Stimulated activated CD8-positive, alpha-beta memory T cell treated with anti-CD3 and anti-CD28 coated beads, Interleukin-4, amount 100 ng/mL, for 4 hours (primary cell): ENCODE results near the gene APOF.
"Not testable (repeated sequence)": the region's sequence is repeated elsewhere in the genome, so short reads cannot be mapped to it uniquely, and the experiment has no call there.

Experiments used
- DNase-seq, 2 donors: peaks; one replicate each; pipeline ENCODE4 v3.0.0-alpha.2; 2020; ENCODE audit warnings: low read depth in 2 of 2, low spot score in 1 of 2

APOF gene

DNA sequence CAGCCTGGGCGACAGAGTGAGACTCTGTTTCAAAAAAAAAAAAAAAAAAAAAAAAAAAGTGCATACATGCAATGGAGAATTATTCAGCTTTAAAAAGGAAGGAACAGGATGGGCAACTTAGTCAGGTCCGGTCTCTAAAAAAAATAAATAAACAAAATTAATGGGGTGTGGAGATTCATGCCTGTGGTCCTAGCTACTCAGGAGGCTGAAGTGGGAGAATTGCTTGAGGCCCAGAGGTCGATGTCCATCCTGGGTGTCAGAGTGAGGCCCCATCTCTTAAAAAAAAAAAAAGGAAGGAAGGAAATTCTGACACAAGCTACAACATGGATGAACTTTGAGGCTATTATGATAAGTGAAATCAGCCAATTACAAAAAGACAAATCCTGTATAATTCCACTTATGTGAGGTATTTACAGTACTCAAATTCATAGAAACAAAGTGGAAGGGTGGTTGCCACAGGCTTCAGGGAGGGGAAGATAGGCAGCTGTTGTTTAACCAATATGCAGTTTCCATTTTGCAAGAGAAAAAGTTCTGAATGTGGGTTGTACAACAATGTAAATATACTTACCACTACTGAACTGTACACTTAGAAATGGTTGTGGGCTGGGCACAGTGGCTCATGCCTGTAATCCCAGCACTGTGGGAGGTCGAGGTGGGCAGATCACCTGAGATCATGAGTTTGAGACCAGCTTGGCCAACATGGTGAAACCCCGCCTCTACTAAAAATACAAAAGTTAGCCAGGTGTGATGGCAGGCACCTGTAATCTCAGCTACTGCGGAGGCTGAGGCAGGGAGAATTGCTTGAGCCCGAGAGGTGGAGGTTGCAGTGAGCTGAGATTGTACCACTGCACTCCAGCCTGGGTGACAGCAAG is 12.3 kb upstream of the APOF start:
- no peak for DNase-seq

DNA sequence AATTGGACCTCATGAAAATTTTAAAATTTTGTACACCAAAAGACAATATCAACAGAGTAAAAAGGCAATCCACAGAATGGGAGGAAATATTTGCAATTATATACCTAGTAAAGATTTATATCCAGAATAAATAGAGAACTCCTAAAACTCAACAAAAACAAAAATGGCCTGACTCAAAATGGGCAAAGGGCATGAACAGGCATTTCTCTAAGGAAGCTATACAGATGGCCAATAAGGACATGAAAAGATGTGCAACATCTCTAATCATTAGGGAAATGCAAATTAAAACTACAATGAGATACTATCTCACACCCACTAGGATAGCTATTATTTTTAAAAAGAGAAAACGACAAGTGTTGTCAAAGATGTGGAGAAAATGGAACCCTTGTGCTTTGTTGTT is 10.9 kb upstream of the APOF start:
- no peak for DNase-seq

- no peak for DNase-seq
These were observed 4.3 kb upstream of the APOF start for GRCh38 chr12:56366948-56367347.

GRCh38 chr12:56361487-56362129 is 1.0 kb downstream of the APOF start:
- DNase-seq, result no peak

GRCh38 chr12:56359851-56360767 is 2.5 kb downstream of the APOF start, which contains the start of gene STAT2:
STAT2 (minus strand) TSS chr12:56360107; CDS start chr12:56356571, 3,536 bp downstream.
- peak; percentile 95 to 99 for DNase-seq

GRCh38 chr12:56358836-56359532 is 3.7 kb downstream of the APOF start:
- DNase-seq, result no peak

- DNase-seq, result no peak
These were observed 11.3 kb downstream of the APOF start for GRCh38 chr12:56351325-56351724.

- no peak for DNase-seq
These were observed 12.0 kb downstream of the APOF start for GRCh38 chr12:56350662-56351061.

DNA sequence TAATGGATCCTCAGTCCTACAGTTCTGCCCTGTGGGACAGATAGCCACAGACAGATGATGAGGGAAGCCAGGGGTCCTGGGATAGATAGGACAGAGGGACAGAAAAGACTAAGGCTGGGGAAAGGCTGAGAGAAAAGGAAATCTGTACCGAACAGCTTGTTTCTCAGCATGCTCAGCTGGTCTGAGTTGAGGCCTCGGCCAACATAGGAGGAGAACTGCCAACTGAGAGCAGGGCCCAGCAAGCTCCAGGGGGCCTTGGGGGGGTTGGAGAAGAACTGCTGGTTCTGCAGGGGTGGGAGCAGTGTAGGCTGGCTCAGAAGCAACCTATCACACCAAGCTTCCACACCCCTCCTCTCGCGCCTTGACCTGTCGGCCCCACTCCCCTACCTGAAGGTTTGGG is 13.9 kb downstream of the APOF start:
- DNase-seq, result no peak

DNA sequence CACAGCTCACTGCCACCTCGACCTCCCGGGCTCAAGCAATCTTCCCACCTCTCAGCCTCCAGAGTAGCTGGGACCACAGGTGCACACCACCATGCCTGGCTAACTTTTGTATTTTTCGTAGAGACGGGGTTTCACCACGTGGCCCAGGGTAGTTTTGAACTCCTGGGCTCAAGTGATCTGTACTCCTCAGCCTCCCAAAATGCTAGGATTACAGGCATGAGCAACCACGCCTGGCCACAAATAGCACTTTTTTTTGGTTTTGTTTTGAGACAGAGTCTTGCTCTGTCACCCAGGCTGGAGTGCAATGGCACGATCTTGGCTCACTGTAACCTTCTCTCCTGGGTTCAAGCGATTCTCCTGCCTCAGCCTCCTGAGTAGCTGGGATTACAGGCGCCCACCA is 15.4 kb downstream of the APOF start:
- DNase-seq, result not testable (repeated sequence)

DNA sequence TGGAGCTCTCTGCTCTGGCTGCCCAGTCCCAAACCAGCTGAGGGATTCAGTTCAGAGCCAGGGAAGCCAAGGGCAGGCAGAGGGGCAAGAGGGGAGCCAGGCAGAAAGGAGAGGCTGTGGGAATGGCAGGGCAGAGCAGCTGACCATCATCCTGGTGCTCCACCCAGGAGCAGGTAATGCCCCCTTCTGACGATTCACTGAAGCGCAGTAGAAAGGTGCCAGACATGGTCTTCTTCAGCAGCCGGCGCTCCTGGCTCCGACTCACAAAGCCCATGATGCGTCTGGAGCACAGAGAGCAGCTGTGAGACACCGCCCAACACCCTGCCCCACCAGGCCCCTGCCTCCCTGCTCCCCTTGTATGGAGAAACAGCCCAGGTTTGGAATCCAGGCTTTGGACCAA is 16.0 kb downstream of the APOF start:
- no peak for DNase-seq

GRCh38 chr12:56342290-56342689 is 20.4 kb downstream of the APOF start:
- not testable (repeated sequence) for DNase-seq

GRCh38 chr12:56341616-56342015 is 21.0 kb downstream of the APOF start:
- DNase-seq, result no peak

- DNase-seq, result no peak
These were observed 23.6 kb downstream of the APOF start for GRCh38 chr12:56339158-56339422.

DNA sequence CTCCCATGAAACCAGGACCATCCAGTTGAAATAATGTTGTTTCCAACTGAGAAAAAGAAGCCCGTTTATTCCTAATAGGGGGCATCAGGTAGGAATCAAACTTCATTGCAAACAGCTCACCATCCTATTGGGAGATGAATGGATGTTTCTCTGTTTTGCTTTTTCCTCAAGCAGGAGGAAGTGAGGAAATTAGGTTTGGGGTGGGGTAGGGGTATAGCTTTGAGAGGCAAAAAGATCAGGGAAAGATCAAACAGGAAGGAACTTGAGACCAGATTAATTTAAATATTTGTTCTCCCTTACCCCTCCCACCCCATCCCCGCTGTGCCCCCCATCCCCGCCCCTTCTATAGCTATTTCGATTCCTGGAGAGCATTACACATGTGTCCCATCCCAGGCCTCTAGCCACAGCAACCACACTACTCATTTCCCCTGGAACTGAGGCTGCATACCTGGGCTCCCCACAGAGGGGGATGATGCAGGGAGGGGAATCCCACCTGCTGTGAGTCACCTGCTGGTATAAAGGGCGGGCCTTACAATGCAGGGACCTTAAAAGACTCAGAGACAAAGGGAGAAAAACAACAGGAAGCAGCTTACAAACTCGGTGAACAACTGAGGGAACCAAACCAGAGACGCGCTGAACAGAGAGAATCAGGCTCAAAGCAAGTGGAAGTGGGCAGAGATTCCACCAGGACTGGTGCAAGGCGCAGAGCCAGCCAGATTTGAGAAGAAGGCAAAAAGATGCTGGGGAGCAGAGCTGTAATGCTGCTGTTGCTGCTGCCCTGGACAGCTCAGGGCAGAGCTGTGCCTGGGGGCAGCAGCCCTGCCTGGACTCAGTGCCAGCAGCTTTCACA is 24.1 kb downstream of the APOF start, which contains the start of gene IL23A:
Gene IL23A (plus strand): TSS at position 577 of the 850 bp plus-strand sequence. CDS start 161 bp downstream, at position 738.
- peak; percentile 68 to 77 for DNase-seq

DNA sequence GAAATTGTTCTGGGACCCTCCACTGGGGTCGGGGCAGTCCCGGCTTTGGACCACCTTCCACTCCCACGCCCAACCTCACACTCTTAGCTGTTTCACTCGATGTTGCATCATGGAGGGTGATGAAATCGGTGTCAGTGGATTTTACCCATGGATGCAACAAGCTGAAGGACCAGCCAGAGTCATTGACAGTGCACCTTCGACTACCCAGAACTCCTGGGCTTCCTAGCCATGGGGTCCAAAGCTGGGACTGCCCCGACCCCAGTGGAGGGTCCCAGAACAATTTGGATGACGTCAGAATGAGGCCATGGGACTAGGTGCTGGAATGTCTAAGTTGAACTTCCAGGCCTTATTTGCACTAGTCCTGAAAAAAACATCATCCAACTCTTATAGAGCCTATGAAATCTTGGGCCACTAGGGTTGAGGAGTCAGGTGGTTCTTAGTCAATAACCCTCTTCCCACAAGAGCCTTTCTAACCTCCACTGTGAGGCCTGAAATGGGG is 24.9 kb downstream of the APOF start:
- DNase-seq, result no peak

GRCh38 chr12:56336361-56337167 is 26.1 kb downstream of the APOF start:
- DNase-seq, result no peak

DNA sequence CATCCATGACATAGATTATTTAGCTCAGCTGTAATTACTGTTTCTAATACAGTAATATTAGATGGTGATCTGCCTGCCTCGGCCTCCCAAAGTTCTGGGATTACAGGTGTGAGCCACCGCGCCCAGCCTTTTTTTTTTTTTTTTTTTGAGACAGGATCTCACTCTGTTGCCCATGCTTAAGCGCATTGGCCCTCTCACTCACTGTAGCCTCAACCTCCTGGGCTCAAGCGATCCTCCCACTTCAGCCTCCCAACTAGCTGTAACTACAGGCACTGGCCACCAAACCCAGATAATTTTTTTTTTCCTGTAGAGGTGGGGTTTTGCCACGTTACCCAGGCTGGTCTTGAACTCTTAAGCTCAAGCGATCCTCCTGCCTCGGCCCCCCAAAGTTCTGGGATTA is 27.1 kb downstream of the APOF start:
- DNase-seq, result not testable (repeated sequence)

DNA sequence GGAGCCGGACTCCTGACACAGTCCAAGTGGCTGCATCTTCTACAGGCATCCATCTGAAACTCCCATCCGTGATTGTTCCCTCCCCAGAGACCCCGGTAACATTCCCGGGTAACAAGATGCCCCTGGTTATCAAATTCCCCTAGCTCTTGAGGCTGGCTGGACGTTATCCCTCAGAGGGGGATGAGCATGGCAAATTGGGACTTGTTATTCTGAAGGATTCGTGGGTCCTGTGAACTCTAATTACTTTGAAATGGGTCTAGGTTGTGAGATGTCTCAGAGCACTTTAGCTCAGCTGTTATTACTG is 28.2 kb downstream of the APOF start:
- no peak for DNase-seq
